Measurements from ENCODE around the gene ZNF714.
A peak's percentile ranks its signal among the peaks of the same experiment; 100 is the strongest.

ZNF714 gene

GRCh38 chr19:21082011-21082975 lies at the start of gene ZNF714:
Gene ZNF714 (plus strand): TSS chr19:21082203. CDS start chr19:21098269, 16,066 bp downstream.
- DNase-seq (ENCODE audit: low spot score), result peak; percentile 86

- no peak for DNase-seq (ENCODE audit: low spot score)
Observed at GRCh38 chr19:21045028-21045427, 37.0 kb upstream of the ZNF714 start.

GRCh38 chr19:21046489-21046888 lies 35.5 kb upstream of the ZNF714 start:
- DNase-seq (ENCODE audit: low spot score), result no peak

- no peak for DNase-seq (ENCODE audit: low spot score)
Observed at GRCh38 chr19:21047716-21048115, 34.3 kb upstream of the ZNF714 start.

- DNase-seq (ENCODE audit: low spot score), result no peak
Observed at GRCh38 chr19:21052902-21053301, 29.1 kb upstream of the ZNF714 start.

GRCh38 chr19:21065336-21065735 lies 16.7 kb upstream of the ZNF714 start:
- DNase-seq (ENCODE audit: low spot score), result no peak

GRCh38 chr19:21084343-21084742 lies 2.3 kb downstream of the ZNF714 start:
- no peak for DNase-seq (ENCODE audit: low spot score)

- no peak for DNase-seq (ENCODE audit: low spot score)
Observed at GRCh38 chr19:21087871-21088270, 5.9 kb downstream of the ZNF714 start.

GRCh38 chr19:21092109-21092508 lies 10.1 kb downstream of the ZNF714 start:
- DNase-seq (ENCODE audit: low spot score), result no peak

GRCh38 chr19:21094347-21095025 lies 12.5 kb downstream of the ZNF714 start:
- DNase-seq (ENCODE audit: low spot score), result no peak

GRCh38 chr19:21098291-21098690 lies 16.3 kb downstream of the ZNF714 start:
- no peak for DNase-seq (ENCODE audit: low spot score)

- no peak for DNase-seq (ENCODE audit: low spot score)
Observed at GRCh38 chr19:21101521-21102242, 19.7 kb downstream of the ZNF714 start.

- DNase-seq (ENCODE audit: low spot score), result no peak
Observed at GRCh38 chr19:21109116-21109515, 27.1 kb downstream of the ZNF714 start.

GRCh38 chr19:21110183-21110582 lies 28.2 kb downstream of the ZNF714 start:
- DNase-seq (ENCODE audit: low spot score), result no peak

GRCh38 chr19:21115430-21115829 lies 33.4 kb downstream of the ZNF714 start:
- no peak for DNase-seq (ENCODE audit: low spot score)

- DNase-seq (ENCODE audit: low spot score), result no peak
Observed at GRCh38 chr19:21117041-21117907, 35.3 kb downstream of the ZNF714 start.

- DNase-seq (ENCODE audit: low spot score), result no peak
Observed at GRCh38 chr19:21126078-21126477, 44.1 kb downstream of the ZNF714 start.

- no peak for DNase-seq (ENCODE audit: low spot score)
Observed at GRCh38 chr19:21127001-21127400, 45.0 kb downstream of the ZNF714 start.

- DNase-seq (ENCODE audit: low spot score), result no peak
Observed at GRCh38 chr19:21127898-21128297, 45.9 kb downstream of the ZNF714 start.

- no peak for DNase-seq (ENCODE audit: low spot score)
Observed at GRCh38 chr19:21128901-21129698, 47.1 kb downstream of the ZNF714 start.

Data from iPS-NIHi11 (cell line).